Neural progenitor cell (in vitro differentiated cells): Measurements from ENCODE around the gene GANAB. TPM values are rescaled to one million over a fixed set of nuclear protein-coding genes. Genes with fewer than 3 reads are reported as not detected.

Experiments
- DNase-seq: peaks from one replicate; pipeline ENCODE4 v3.0.0-alpha.2; 2016; ENCODE audit warnings: low spot score
- H2AFZ ChIP-seq: fragments of 200-600 bp; sonication (generic); replicated peaks from 2 replicates; pipeline ENCODE4 v1.6.1; 2016; ENCODE audit warnings: antibody characterized with exemption
- H3F3A ChIP-seq: fragments of 200-600 bp; sonication (generic); 2 replicates; pipeline ENCODE4 v1.6.1; 2016; ENCODE audit warnings: antibody characterized with exemption, low read depth
- H3K27ac ChIP-seq: fragments of 200-600 bp; sonication (generic); 2 replicates; pipeline ENCODE4 v1.5.1; 2016; ENCODE audit warnings: mild to moderate bottlenecking
- H3K27me3 ChIP-seq: fragments of 200-600 bp; sonication (generic); 2 replicates; pipeline ENCODE4 v1.6.1; 2016; ENCODE audit warnings: mild to moderate bottlenecking, moderate library complexity
- H3K36me3 ChIP-seq: fragments of 200-600 bp; sonication (generic); 2 replicates; pipeline ENCODE4 v1.5.1; 2016
- H3K4me1 ChIP-seq: fragments of 200-600 bp; sonication (generic); 2 replicates; pipeline ENCODE4 v1.6.1; 2016; ENCODE audit warnings: mixed run types
- H3K4me2 ChIP-seq: fragments of 200-600 bp; sonication (generic); 2 replicates; pipeline ENCODE4 v1.6.1; 2016
- H3K4me3 ChIP-seq: fragments of 200-600 bp; sonication (generic); 2 replicates; pipeline ENCODE4 v1.5.1; 2016
- H3K79me2 ChIP-seq: fragments of 200-600 bp; sonication (generic); 2 replicates; pipeline ENCODE4 v1.6.1; 2016; ENCODE audit warnings: low read depth
- H3K9ac ChIP-seq: fragments of 200-600 bp; sonication (generic); 2 replicates; pipeline ENCODE4 v1.6.1; 2016
- H3K9me3 ChIP-seq: fragments of 200-600 bp; sonication (generic); 2 replicates; pipeline ENCODE4 v1.5.1; 2016; ENCODE audit warnings: low read depth
- H4K20me1 ChIP-seq: fragments of 200-600 bp; sonication (generic); 2 replicates; pipeline ENCODE4 v1.6.1; 2016; ENCODE audit warnings: low read depth
- H3K27ac Mint-ChIP-seq: 3 replicates; pipeline ENCODE4 v1.8.0; 2021; ENCODE audit warnings: mixed read lengths
- H3K27me3 Mint-ChIP-seq: 2 replicates; pipeline ENCODE4 v1.8.0; 2022; ENCODE audit warnings: low read depth, mild to moderate bottlenecking, inconsistent platforms, moderate library complexity, mixed read lengths; ENCODE audit not compliant: insufficient read depth
- H3K36me3 Mint-ChIP-seq: 3 replicates; pipeline ENCODE4 v1.8.0; 2021; ENCODE audit warnings: mixed read lengths
- H3K4me1 Mint-ChIP-seq: 3 replicates; pipeline ENCODE4 v1.8.0; 2021; ENCODE audit warnings: mixed read lengths
- H3K4me3 Mint-ChIP-seq: 3 replicates; pipeline ENCODE4 v1.8.0; 2021; ENCODE audit warnings: mild to moderate bottlenecking, moderate library complexity, mixed read lengths
- H3K9me3 Mint-ChIP-seq: 3 replicates; pipeline ENCODE4 v1.8.0; 2020; ENCODE audit warnings: mixed read lengths
- EZH2 ChIP-seq: fragments of 200-600 bp; sonication (generic); IDR thresholded peaks from 2 replicates; pipeline ENCODE4 v1.6.1; 2017; ENCODE audit warnings: antibody characterized with exemption, mild to moderate bottlenecking, moderate library complexity
- EZH2phosphoT487 ChIP-seq: fragments of 200-600 bp; sonication (generic); IDR thresholded peaks from 2 replicates; pipeline ENCODE4 v1.6.1; 2017; ENCODE audit warnings: antibody characterized with exemption
- total RNA-seq: library from RNA; depleted of rRNA; stranded (reverse); fragments of >200 nt; gene quantifications from 2 replicates; pipeline ENCODE4 v1.2.3, GENCODE V29; 2015; ENCODE audit warnings: low replicate concordance
- TF ChIP-seq, protein P1 (sequence below): fragments of 200-600 bp; sonication (generic); IDR thresholded peaks from 2 replicates; pipeline ENCODE4 v1.5.1; 2017; ENCODE audit warnings: antibody characterized with exemption, mild to moderate bottlenecking

Gene GANAB
- total RNA-seq, 1 donor from 2014 or later, result 202 TPM

GRCh38 chr11:62603072-62603408 is 43.4 kb downstream of the GANAB start:
- H3K4me1 ChIP-seq, result peaks cover 37% of the 10 kb centered on the region
- H3K27me3 ChIP-seq, result peaks cover 22% of the 10 kb centered on the region
- peaks cover 57% of the 10 kb centered on the region for H3F3A ChIP-seq
- H3K4me3 ChIP-seq, result peak overlapping the region; percentile 87
- Mint-ChIP-seq H3K4me1 (peaks cover 60% of the 10 kb centered on the region), H3K27me3 (peaks cover 6% of the 10 kb centered on the region), H3K9me3 (no peaks in the 10 kb centered on the region), H3K27ac (no peak overlapping the region), H3K36me3 (peaks cover 25% of the 10 kb centered on the region), H3K4me3 (peak overlapping the region; percentile 77)
- peaks cover 27% of the 10 kb centered on the region for H4K20me1 ChIP-seq
- H2AFZ ChIP-seq, result no peak overlapping the region
- H3K27ac ChIP-seq, result no peak overlapping the region
- H3K9me3 ChIP-seq, result no peaks in the 10 kb centered on the region
- no peak overlapping the region for H3K9ac ChIP-seq
- H3K4me2 ChIP-seq, result peak overlapping the region; percentile 84
- no peaks in the 10 kb centered on the region for H3K36me3 ChIP-seq
- H3K79me2 ChIP-seq, result peaks cover 35% of the 10 kb centered on the region
- TF ChIP-seq EZH2phosphoT487 (no peak), EZH2 (peak; percentile 61)
- TF ChIP-seq, protein P1, sequence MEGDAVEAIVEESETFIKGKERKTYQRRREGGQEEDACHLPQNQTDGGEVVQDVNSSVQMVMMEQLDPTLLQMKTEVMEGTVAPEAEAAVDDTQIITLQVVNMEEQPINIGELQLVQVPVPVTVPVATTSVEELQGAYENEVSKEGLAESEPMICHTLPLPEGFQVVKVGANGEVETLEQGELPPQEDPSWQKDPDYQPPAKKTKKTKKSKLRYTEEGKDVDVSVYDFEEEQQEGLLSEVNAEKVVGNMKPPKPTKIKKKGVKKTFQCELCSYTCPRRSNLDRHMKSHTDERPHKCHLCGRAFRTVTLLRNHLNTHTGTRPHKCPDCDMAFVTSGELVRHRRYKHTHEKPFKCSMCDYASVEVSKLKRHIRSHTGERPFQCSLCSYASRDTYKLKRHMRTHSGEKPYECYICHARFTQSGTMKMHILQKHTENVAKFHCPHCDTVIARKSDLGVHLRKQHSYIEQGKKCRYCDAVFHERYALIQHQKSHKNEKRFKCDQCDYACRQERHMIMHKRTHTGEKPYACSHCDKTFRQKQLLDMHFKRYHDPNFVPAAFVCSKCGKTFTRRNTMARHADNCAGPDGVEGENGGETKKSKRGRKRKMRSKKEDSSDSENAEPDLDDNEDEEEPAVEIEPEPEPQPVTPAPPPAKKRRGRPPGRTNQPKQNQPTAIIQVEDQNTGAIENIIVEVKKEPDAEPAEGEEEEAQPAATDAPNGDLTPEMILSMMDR, result no peak
- DNase-seq, result no peak

DNA sequence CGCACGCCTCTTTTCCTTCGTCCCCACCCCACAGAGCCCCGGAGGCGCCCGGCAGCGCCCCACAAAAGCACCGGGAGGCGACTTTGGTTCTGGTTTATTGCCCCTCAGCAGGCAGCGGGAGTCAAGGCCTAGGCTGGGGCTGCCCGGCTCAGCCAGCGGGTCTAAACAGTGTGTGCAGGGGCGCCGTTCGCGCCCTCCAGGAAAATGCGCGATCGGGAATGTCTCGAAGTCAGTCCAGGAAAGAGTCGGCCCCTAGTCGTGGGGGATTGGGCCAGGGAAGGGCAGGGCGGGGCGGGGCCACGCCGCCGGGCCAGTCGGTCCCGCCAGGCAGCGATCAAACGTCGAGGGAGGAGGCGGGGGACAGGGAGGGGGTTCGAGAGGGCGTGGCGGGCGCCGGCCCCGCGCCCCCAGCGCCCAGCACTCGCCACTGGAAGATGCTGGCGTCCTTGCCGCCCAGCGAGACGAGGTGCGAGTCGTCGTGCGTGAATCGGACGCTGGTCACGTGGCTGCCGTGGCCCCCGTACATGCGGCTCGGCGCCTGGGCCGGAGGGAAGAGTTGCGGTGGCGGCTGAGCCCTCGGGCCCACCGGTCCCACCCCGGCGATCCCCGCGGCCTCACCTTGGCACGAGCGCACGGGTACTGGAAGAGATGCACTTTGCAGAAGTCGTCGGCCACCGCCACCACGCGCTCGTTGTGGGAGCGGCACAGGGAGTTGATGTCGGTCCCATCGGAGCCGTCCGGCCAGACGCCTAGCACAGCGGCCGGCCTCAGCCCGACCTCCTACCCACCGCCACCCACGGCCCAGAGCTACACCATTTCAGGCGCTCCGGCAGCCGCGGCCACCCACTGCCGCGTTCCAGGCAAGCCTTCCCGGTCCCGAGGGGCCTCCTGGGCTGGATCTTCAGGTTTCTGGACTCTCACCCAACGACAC is 44.0 kb downstream of the GANAB start:
- peaks cover 56% of the 10 kb centered on the region for H3K4me1 Mint-ChIP-seq

GRCh38 chr11:62601372-62602140 is 44.9 kb downstream of the GANAB start, which contains the start of gene MTA2:
Gene MTA2, minus strand, starts transcription at chr11:62601865. Its CDS starts 415 bp downstream, at chr11:62601450.
- peak within 1 kb of the TSS; percentile 96 for H3K9ac ChIP-seq
- DNase-seq, result peak; percentile 99
- Mint-ChIP-seq H3K27me3 (peaks cover 6% of the 10 kb centered on the region), H3K4me3 (peak within 1 kb of the TSS; percentile 99), H3K27ac (peak within 1 kb of the TSS; percentile 74), H3K36me3 (peaks cover 32% of the 10 kb centered on the region), H3K9me3 (no peaks in the 10 kb centered on the region), H3K4me1 (peaks cover 56% of the 10 kb centered on the region)
- H3K36me3 ChIP-seq, result no peaks in the 10 kb centered on the region
- peak within 1 kb of the TSS; percentile 86 for H2AFZ ChIP-seq
- peaks cover 37% of the 10 kb centered on the region for H3K4me1 ChIP-seq
- peak within 1 kb of the TSS; percentile 92 for H3K4me2 ChIP-seq
- H3K79me2 ChIP-seq, result peaks cover 36% of the 10 kb centered on the region
- H3K4me3 ChIP-seq, result peak within 1 kb of the TSS; percentile 87
- H3K27ac ChIP-seq, result peak within 1 kb of the TSS; percentile 86
- H3K9me3 ChIP-seq, result no peaks in the 10 kb centered on the region
- H3K27me3 ChIP-seq, result peaks cover 22% of the 10 kb centered on the region
- no peak for TF ChIP-seq EZH2phosphoT487
- TF ChIP-seq EZH2, result no peak
- TF ChIP-seq, protein P1, result no peak
- peaks cover 31% of the 10 kb centered on the region for H4K20me1 ChIP-seq
- H3F3A ChIP-seq, result peaks cover 57% of the 10 kb centered on the region

More for the DNA sequence above, 44.0 kb downstream of the GANAB start:
- no peaks in the 10 kb centered on the region for H3K36me3 ChIP-seq
- H3K4me1 ChIP-seq, result peaks cover 37% of the 10 kb centered on the region
- peaks cover 6% of the 10 kb centered on the region for H3K27me3 Mint-ChIP-seq
- H3K36me3 Mint-ChIP-seq, result peaks cover 27% of the 10 kb centered on the region
- H3K27me3 ChIP-seq, result peaks cover 22% of the 10 kb centered on the region
- H2AFZ ChIP-seq, result peak overlapping the region; percentile 86
- peak overlapping the region; percentile 99 for H3K4me3 Mint-ChIP-seq
- peaks cover 57% of the 10 kb centered on the region for H3F3A ChIP-seq
- H3K79me2 ChIP-seq, result peaks cover 36% of the 10 kb centered on the region
- H3K9ac ChIP-seq, result no peak overlapping the region
- H3K27ac Mint-ChIP-seq, result peak overlapping the region; percentile 74
- TF ChIP-seq EZH2 (peak; percentile 72), EZH2phosphoT487 (peak; percentile 28)
- TF ChIP-seq, protein P1, result peak; percentile 5
- no peaks in the 10 kb centered on the region for H3K9me3 ChIP-seq
- peak; percentile 79 for DNase-seq
- H3K4me2 ChIP-seq, result peak overlapping the region; percentile 84
- H3K9me3 Mint-ChIP-seq, result no peaks in the 10 kb centered on the region
- H3K4me3 ChIP-seq, result peak overlapping the region; percentile 87
- no peak overlapping the region for H3K27ac ChIP-seq
- H4K20me1 ChIP-seq, result peaks cover 31% of the 10 kb centered on the region
